ENCODE results near the gene ZNRF2.

DNA sequence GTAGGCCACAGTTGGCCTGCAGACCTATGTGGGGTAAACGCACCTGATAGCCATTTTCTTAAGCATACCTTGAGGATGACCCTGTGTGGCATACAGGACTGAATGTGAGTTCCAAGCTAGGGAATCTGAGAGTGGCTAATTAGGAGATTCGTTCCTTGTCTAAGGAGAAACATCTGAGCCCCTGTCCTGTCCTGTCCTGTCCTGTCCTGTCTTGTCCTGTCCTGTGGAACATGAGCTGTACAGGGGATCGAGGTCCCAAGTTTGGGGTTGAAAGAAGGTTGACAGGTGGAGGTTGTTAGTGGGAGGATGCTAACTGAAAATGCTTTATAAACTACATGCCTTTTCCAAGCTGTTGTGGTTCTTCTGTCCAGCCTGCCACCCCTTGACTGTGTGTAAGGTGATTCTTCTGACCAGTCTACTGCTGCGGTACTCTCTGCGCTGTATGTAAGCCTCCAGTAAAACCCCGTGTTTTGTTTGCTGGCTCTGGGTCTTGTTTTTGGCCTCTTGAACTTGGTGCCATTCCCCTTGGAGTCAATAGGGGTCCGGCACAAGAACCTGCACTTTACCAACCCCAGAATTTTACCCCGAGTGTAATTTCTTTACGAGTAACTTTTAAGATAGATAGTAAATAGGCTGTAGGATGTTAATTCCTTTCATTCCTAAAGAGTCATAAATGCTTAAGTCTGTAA lies 26.4 kb downstream of the ZNRF2 start:
- TF ChIP-seq, protein P1, sequence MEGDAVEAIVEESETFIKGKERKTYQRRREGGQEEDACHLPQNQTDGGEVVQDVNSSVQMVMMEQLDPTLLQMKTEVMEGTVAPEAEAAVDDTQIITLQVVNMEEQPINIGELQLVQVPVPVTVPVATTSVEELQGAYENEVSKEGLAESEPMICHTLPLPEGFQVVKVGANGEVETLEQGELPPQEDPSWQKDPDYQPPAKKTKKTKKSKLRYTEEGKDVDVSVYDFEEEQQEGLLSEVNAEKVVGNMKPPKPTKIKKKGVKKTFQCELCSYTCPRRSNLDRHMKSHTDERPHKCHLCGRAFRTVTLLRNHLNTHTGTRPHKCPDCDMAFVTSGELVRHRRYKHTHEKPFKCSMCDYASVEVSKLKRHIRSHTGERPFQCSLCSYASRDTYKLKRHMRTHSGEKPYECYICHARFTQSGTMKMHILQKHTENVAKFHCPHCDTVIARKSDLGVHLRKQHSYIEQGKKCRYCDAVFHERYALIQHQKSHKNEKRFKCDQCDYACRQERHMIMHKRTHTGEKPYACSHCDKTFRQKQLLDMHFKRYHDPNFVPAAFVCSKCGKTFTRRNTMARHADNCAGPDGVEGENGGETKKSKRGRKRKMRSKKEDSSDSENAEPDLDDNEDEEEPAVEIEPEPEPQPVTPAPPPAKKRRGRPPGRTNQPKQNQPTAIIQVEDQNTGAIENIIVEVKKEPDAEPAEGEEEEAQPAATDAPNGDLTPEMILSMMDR (conservative IDR thresholded peaks at IDR 0.05), result no peak
- TF ChIP-seq EZH2 (IDR thresholded peaks at IDR 0.05; ENCODE audit: low read depth), result no peak

Measured in PC-9 (cell line).